Caco-2 (cell line): ENCODE data around the gene USP44. TPM values are rescaled to one million over a fixed set of nuclear protein-coding genes. Genes with fewer than 3 reads are reported as not detected.

Experiments used
- BruUV-seq: library from RNA; stranded (reverse); fragments of 400-500 nt; replicated peaks from 2 replicates; lab custom pipeline; 2021; lab: Mats Ljungman, UMichigan
- CTCF ChIA-PET: fragments of 300-600 bp; sonication (Branson Sonifier 250); formaldehyde crosslinking; loops from one replicate; lab custom pipeline; 2022; ENCODE audit warnings: antibody characterized with exemption; lab: Charles Lee
- POLR2A ChIA-PET: fragments of 300-600 bp; sonication (Branson Sonifier 250); formaldehyde crosslinking; loops from one replicate; lab custom pipeline; 2022; ENCODE audit warnings: antibody characterized with exemption; lab: Charles Lee
- DNase-seq, 2 experiments: peaks; one replicate each; pipeline versions ENCODE4 v3.0.0 to v3.0.0-alpha.2; 2020 to 2022
- H3K27me3 ChIP-seq: replicated peaks from 2 replicates; pipeline ENCODE4 v1.6.0; 2011; ENCODE audit warnings: low read length; ENCODE audit not compliant: control insufficient read depth, insufficient read depth
- H3K36me3 ChIP-seq: 2 replicates; pipeline ENCODE4 v1.5.1; 2011; ENCODE audit warnings: low read length; ENCODE audit not compliant: control insufficient read depth, insufficient read depth
- H3K4me1 ChIP-seq: fragments of 250-450 bp; sonication (Bioruptor Pico); 2 replicates; pipeline ENCODE4 v1.5.1; 2020; ENCODE audit warnings: mild to moderate bottlenecking
- H3K4me3 ChIP-seq: 2 replicates; pipeline ENCODE4 v1.5.1; 2011; ENCODE audit warnings: low read depth, mild to moderate bottlenecking, control low read depth, low read length
- H3K9me3 ChIP-seq: fragments of 250-450 bp; sonication (Bioruptor Pico); 2 replicates; pipeline ENCODE4 v1.5.1; 2020; ENCODE audit warnings: mild to moderate bottlenecking, moderate library complexity
- H3K27ac Mint-ChIP-seq: one replicate; pipeline ENCODE4 v1.8.0; 2022; ENCODE audit warnings: mixed read lengths; ENCODE audit not compliant: unreplicated experiment
- H3K27me3 Mint-ChIP-seq: one replicate; pipeline ENCODE4 v1.8.0; 2022; ENCODE audit warnings: mixed read lengths; ENCODE audit not compliant: insufficient read depth, unreplicated experiment
- H3K36me3 Mint-ChIP-seq: one replicate; pipeline ENCODE4 v1.8.0; 2022; ENCODE audit warnings: mild to moderate bottlenecking, mixed read lengths; ENCODE audit not compliant: insufficient read depth, unreplicated experiment
- H3K4me1 Mint-ChIP-seq: one replicate; pipeline ENCODE4 v1.8.0; 2022; ENCODE audit warnings: low read depth, mixed read lengths; ENCODE audit not compliant: unreplicated experiment
- H3K4me3 Mint-ChIP-seq: one replicate; pipeline ENCODE4 v1.8.0; 2022; ENCODE audit warnings: mild to moderate bottlenecking, moderate library complexity, mixed read lengths; ENCODE audit not compliant: unreplicated experiment
- H3K9me3 Mint-ChIP-seq: one replicate; pipeline ENCODE4 v1.8.0; 2022; ENCODE audit warnings: mixed read lengths; ENCODE audit not compliant: unreplicated experiment
- intact Hi-C: fragments of 100-400 bp; cut with micrococcal nuclease; formaldehyde crosslinking; loops from one replicate; pipeline ENCODE4 v1.10.0; 2022; ENCODE audit not compliant: unreplicated experiment
- total RNA-seq: library from RNA; stranded (reverse); gene quantifications from 2 replicates; pipeline ENCODE4 v1.2.3, GENCODE V29; 2022
- TF ChIP-seq, protein P1 (sequence below), 2 experiments: fragments of 200-600 bp in 1 of 2; IDR thresholded peaks; 1 replicate in 1 of 2; 2 replicates in 1 of 2; pipeline versions ENCODE4 v1.5.1 to v1.8.0; 2011 to 2022; ENCODE audit warnings: antibody characterized with exemption in 1 of 2, control low read depth in 1 of 2, inconsistent platforms in 1 of 2, low read depth in 1 of 2, low read length in 1 of 2, mild to moderate bottlenecking in 1 of 2, moderate library complexity in 1 of 2; ENCODE audit not compliant: insufficient read depth in 1 of 2, severe bottlenecking in 1 of 2, unreplicated experiment in 1 of 2

USP44 gene
- total RNA-seq, 1 experiment from 2014 or later = 0.14 TPM

DNA sequence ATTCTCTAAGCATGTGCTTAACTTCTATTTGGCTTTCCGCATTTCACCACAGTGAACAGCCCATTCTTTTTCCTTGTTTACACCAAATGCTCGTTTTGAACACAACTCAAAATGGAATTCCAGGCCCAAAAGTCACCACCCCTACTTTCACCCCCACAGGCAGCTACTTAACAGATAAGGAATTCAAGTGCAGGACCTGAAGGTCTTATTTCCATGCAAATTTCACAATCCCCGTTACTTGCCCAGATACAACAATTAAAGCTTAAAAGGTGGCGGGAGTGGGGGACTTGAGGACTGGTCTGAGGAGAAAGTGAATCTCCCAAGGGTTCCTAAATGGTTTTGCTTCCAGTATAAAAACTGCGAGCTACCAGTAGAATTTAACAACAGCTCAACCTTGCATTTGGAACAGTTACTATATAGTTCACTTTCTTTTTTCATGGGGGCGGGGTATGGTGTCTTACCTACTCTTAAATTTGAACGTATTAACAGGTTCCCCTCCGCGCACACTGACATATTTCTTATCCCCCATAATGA, 3.7 kb downstream of the USP44 start:
- H3K9me3 Mint-ChIP-seq = no peaks in the 10 kb centered on the region
- no TSS peak for BruUV-seq
- no peak for DNase-seq

DNA sequence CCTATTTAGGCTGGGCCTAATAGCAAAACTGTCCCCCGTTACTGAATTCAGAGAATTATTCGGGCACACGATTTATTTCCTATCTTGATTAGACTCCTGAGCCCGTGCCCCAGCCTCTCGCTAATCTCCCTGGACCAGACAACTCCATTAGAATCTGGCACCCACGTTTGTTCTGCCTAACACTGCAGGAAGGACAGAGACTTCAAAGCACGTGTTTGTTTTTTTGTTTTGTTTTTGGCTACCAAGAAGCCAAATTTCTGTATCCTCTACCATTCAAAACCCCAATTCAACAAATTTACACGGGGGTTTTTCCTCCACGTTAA, 4.8 kb downstream of the USP44 start:
- H3K36me3 Mint-ChIP-seq = no peaks in the 10 kb centered on the region
- H3K4me1 ChIP-seq = no peaks in the 10 kb centered on the region
- no peak for DNase-seq
- peaks cover 8% of the 10 kb centered on the region; the same call in 1 of the 2 replicates for H3K9me3 ChIP-seq
- ChIA-PET CTCF (no interaction called here), POLR2A (no interaction called here)
- intact Hi-C loops = no loop called here
- peaks cover 2% of the 10 kb centered on the region for H3K4me1 Mint-ChIP-seq
- no peaks in the 10 kb centered on the region for H3K9me3 Mint-ChIP-seq
- TF ChIP-seq, protein P1, sequence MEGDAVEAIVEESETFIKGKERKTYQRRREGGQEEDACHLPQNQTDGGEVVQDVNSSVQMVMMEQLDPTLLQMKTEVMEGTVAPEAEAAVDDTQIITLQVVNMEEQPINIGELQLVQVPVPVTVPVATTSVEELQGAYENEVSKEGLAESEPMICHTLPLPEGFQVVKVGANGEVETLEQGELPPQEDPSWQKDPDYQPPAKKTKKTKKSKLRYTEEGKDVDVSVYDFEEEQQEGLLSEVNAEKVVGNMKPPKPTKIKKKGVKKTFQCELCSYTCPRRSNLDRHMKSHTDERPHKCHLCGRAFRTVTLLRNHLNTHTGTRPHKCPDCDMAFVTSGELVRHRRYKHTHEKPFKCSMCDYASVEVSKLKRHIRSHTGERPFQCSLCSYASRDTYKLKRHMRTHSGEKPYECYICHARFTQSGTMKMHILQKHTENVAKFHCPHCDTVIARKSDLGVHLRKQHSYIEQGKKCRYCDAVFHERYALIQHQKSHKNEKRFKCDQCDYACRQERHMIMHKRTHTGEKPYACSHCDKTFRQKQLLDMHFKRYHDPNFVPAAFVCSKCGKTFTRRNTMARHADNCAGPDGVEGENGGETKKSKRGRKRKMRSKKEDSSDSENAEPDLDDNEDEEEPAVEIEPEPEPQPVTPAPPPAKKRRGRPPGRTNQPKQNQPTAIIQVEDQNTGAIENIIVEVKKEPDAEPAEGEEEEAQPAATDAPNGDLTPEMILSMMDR (IDR thresholded peaks at IDR 0.05; ENCODE audit: insufficient read depth in 1 of 2, low read depth in 1 of 2, low read length in 1 of 2, severe bottlenecking in 1 of 2, unreplicated experiment in 1 of 2) = no peak
- no peak overlapping the region for H3K4me3 Mint-ChIP-seq
- no peak overlapping the region for H3K4me3 ChIP-seq
- no peaks in the 10 kb centered on the region for H3K27me3 ChIP-seq
- no peaks in the 10 kb centered on the region for H3K36me3 ChIP-seq
- no peaks in the 10 kb centered on the region for H3K27me3 Mint-ChIP-seq
- BruUV-seq = no TSS peak
- H3K27ac Mint-ChIP-seq = no peak overlapping the region

More for the DNA sequence above, 3.7 kb downstream of the USP44 start:
- Mint-ChIP-seq H3K27me3 (no peaks in the 10 kb centered on the region), H3K4me3 (no peak overlapping the region), H3K27ac (no peak overlapping the region), H3K4me1 (peaks cover 6% of the 10 kb centered on the region), H3K36me3 (no peaks in the 10 kb centered on the region)
- TF ChIP-seq, protein P1 (IDR thresholded peaks at IDR 0.05; ENCODE audit: insufficient read depth in 1 of 2, low read depth in 1 of 2, low read length in 1 of 2, severe bottlenecking in 1 of 2, unreplicated experiment in 1 of 2) = no peak
- Histone ChIP-seq H3K9me3 (peaks cover 8% of the 10 kb centered on the region; the same call in 1 of the 2 replicates), H3K4me1 (no peaks in the 10 kb centered on the region), H3K27me3 (no peaks in the 10 kb centered on the region), H3K4me3 (no peak overlapping the region), H3K36me3 (no peaks in the 10 kb centered on the region)
- ChIA-PET POLR2A (no interaction called here), CTCF (no interaction called here)
- intact Hi-C loops = no loop called here

DNA sequence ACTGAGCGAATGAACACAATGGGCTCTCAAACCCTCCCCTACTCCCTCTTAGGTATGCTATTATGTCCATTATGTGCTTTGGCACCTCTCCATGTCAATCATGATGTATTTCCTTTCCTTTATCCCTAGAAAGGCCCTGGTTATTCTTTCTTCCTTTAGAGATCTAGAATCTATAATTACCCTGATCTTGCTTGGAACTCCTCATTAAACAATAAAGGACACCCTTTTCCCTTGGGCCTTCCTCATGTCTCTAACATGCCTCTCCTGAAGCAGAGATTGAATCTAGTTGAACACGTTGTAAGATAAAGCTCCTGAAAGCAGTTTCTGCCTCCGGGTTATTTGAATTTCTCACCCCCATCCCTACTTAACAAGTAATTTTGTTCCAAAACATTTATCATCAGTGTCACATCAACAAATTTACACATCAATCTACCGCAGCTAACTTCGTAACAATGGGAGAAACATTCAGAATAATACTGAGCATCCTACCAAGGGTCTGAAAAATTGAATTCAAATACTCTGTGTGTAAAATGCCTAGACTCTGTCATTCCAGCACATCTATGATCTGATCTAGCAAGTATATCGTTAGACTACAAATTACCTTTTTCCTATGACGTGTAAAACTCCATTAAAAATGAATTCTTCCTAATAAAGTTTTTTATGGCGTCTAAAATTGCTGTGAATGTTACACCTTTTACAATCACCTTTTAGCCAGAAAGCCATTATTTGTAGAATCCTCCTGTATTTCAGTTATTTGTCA, 5.4 kb downstream of the USP44 start:
- TF ChIP-seq, protein P1 (IDR thresholded peaks at IDR 0.05; ENCODE audit: insufficient read depth in 1 of 2, low read depth in 1 of 2, low read length in 1 of 2, severe bottlenecking in 1 of 2, unreplicated experiment in 1 of 2) = no peak
- CTCF ChIA-PET = no interaction called here
- H3K36me3 ChIP-seq = no peaks in the 10 kb centered on the region
- H3K27me3 ChIP-seq = no peaks in the 10 kb centered on the region
- H3K27ac Mint-ChIP-seq = no peak overlapping the region
- H3K4me3 Mint-ChIP-seq = no peak overlapping the region
- no peak overlapping the region for H3K4me3 ChIP-seq
- peaks cover 8% of the 10 kb centered on the region; the same call in 1 of the 2 replicates for H3K9me3 ChIP-seq
- no peaks in the 10 kb centered on the region for H3K9me3 Mint-ChIP-seq
- DNase-seq = no peak
- H3K36me3 Mint-ChIP-seq = no peaks in the 10 kb centered on the region
- H3K4me1 ChIP-seq = no peaks in the 10 kb centered on the region
- no peaks in the 10 kb centered on the region for H3K27me3 Mint-ChIP-seq
- intact Hi-C loops = no loop called here
- no peaks in the 10 kb centered on the region for H3K4me1 Mint-ChIP-seq
- BruUV-seq = no TSS peak
- POLR2A ChIA-PET = no interaction called here
